Measurements from ENCODE around the gene REXO1.

DNA sequence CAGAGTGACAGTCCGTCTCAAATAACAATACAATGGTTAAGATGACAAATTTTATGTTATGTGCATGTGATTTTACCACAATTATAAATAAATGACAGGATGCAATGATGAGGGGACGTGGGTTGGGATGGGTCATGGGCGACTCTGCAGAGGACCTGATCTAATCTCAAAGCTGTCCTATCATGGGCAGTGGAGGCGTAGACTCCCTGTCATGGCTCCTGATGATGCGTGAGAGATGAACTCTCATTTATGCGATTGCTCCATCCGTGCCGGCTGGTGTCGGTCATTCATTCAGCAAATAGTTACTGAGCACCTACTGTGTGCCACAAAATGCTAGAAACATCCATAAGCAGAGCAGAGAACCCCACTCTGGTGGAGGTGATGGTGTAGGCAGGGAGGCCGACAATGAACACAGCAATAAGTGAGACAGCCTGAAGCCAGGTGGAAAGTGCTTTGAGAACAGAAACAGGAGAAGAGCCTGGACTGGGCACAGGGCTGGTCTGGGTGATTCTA is 1.7 kb upstream of the REXO1 start:
- TF ChIP-seq JUN (IDR thresholded peaks at IDR 0.05; ENCODE audit: borderline replicate concordance, low read depth, low read length), result no peak
- TF ChIP-seq JUN (CRISPR knock-in tag; IDR thresholded peaks at IDR 0.05; ENCODE audit: borderline replicate concordance), result no peak
- TF ChIP-seq, protein P1, sequence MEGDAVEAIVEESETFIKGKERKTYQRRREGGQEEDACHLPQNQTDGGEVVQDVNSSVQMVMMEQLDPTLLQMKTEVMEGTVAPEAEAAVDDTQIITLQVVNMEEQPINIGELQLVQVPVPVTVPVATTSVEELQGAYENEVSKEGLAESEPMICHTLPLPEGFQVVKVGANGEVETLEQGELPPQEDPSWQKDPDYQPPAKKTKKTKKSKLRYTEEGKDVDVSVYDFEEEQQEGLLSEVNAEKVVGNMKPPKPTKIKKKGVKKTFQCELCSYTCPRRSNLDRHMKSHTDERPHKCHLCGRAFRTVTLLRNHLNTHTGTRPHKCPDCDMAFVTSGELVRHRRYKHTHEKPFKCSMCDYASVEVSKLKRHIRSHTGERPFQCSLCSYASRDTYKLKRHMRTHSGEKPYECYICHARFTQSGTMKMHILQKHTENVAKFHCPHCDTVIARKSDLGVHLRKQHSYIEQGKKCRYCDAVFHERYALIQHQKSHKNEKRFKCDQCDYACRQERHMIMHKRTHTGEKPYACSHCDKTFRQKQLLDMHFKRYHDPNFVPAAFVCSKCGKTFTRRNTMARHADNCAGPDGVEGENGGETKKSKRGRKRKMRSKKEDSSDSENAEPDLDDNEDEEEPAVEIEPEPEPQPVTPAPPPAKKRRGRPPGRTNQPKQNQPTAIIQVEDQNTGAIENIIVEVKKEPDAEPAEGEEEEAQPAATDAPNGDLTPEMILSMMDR (IDR thresholded peaks at IDR 0.05 in 2 of 3, conservative IDR thresholded peaks at IDR 0.05 in 1 of 3; ENCODE audit: insufficient read depth in 2 of 3, low read depth in 1 of 3, low read length in 3 of 3), result no peak
- TF ChIP-seq JUND (IDR thresholded peaks at IDR 0.05; ENCODE audit: borderline replicate concordance, low read depth, low read length), result no peak
- no peak for TF ChIP-seq JUND (tag; IDR thresholded peaks at IDR 0.05; ENCODE audit: borderline replicate concordance, low read depth, low read length)
- TF ChIP-seq, protein P2, sequence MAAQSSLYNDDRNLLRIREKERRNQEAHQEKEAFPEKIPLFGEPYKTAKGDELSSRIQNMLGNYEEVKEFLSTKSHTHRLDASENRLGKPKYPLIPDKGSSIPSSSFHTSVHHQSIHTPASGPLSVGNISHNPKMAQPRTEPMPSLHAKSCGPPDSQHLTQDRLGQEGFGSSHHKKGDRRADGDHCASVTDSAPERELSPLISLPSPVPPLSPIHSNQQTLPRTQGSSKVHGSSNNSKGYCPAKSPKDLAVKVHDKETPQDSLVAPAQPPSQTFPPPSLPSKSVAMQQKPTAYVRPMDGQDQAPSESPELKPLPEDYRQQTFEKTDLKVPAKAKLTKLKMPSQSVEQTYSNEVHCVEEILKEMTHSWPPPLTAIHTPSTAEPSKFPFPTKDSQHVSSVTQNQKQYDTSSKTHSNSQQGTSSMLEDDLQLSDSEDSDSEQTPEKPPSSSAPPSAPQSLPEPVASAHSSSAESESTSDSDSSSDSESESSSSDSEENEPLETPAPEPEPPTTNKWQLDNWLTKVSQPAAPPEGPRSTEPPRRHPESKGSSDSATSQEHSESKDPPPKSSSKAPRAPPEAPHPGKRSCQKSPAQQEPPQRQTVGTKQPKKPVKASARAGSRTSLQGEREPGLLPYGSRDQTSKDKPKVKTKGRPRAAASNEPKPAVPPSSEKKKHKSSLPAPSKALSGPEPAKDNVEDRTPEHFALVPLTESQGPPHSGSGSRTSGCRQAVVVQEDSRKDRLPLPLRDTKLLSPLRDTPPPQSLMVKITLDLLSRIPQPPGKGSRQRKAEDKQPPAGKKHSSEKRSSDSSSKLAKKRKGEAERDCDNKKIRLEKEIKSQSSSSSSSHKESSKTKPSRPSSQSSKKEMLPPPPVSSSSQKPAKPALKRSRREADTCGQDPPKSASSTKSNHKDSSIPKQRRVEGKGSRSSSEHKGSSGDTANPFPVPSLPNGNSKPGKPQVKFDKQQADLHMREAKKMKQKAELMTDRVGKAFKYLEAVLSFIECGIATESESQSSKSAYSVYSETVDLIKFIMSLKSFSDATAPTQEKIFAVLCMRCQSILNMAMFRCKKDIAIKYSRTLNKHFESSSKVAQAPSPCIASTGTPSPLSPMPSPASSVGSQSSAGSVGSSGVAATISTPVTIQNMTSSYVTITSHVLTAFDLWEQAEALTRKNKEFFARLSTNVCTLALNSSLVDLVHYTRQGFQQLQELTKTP (IDR thresholded peaks at IDR 0.05; ENCODE audit: low read depth in 1 of 2, partially characterized antibody in 2 of 2), result no peak
- TF ChIP-seq BACH1 (tag; IDR thresholded peaks at IDR 0.05), result no peak
- no peak for TF ChIP-seq TCF7L2 (IDR thresholded peaks at IDR 0.05; ENCODE audit: low read depth, low read length)
- TF ChIP-seq ZBED1 (IDR thresholded peaks at IDR 0.05), result no peak
- no peak for TF ChIP-seq TAF1 (IDR thresholded peaks at IDR 0.05; ENCODE audit: control insufficient read depth, extremely low read depth, insufficient read depth, low read length, severe bottlenecking)
- TF ChIP-seq SIX5 (IDR thresholded peaks at IDR 0.05; ENCODE audit: borderline replicate concordance in 1 of 2, insufficient read depth in 1 of 2, low read depth in 1 of 2, low read length in 2 of 2), result no peak

All from K562 (cell line).